ENCODE data around the gene ACVR2B. TPM values are rescaled to one million over a fixed set of nuclear protein-coding genes. Genes with fewer than 3 reads are reported as not detected.

The ACVR2B gene
- total and polyA plus RNA-seq, 10 of the 15 experiments (the other 5 are each of a cell fraction or from before 2014, with no cell fraction given): 0.27 to 2.9 (median 1.0) TPM

- Histone ChIP-seq H3K9ac (ENCODE audit: control insufficient read depth, insufficient read depth, low read length) (no peak overlapping the region), H3K27me3 (replicated peaks in 1 of 2; ENCODE audit: control insufficient read depth in 2 of 2, insufficient read depth in 2 of 2, low read length in 1 of 2) (no peaks in the 10 kb centered on the region), H3K79me2 (ENCODE audit: control insufficient read depth, insufficient read depth, low read length) (no peaks in the 10 kb centered on the region), H3K27ac (ENCODE audit: control insufficient read depth, insufficient read depth) (no peak overlapping the region), H3K4me1 (ENCODE audit: control insufficient read depth, insufficient read depth, low read length) (no peaks in the 10 kb centered on the region), H3K9me3 (replicated peaks; ENCODE audit: control insufficient read depth, insufficient read depth, low read length) (no peaks in the 10 kb centered on the region), H3K4me2 (ENCODE audit: control insufficient read depth, insufficient read depth) (no peak overlapping the region), H2AFZ (ENCODE audit: control insufficient read depth, low read depth, low read length) (no peak overlapping the region), H3K4me3 (no peak overlapping the region), H4K20me1 (ENCODE audit: control insufficient read depth, insufficient read depth) (no peaks in the 10 kb centered on the region), H3K36me3 (ENCODE audit: control insufficient read depth in 2 of 2, insufficient read depth in 2 of 2, low read length in 1 of 2) (no peaks in the 10 kb centered on the region; a peak in 2 of 4 replicates)
- 97% methylated on average over 13 of the region's 13 CpGs for WGBS (ENCODE audit: insufficient coverage, insufficient replicate concordance, low lambda C conversion rate, missing lambda C conversion rate)
- POLR2A ChIA-PET: no interaction called here
- SMC1A ChIA-PET (ENCODE audit: uncharacterized antibody, unreplicated experiment): no interaction called here
- no peak for FAIRE-seq
- DNase-seq (ENCODE audit: low read depth, low spot score): no peak
- no TSS peak for BruUV-seq (replicated peaks)
- RAD21 ChIA-PET (ENCODE audit: unreplicated experiment): interaction anchor here (0.8 kb wide), 1 partner anchor 499 kb away, joined by 3 read pairs; no protein-coding TSS in a partner anchor
- intact Hi-C loops (cut with micrococcal nuclease; ENCODE audit: unreplicated experiment) (no loop called here), in situ Hi-C loops (cut with MboI) (no loop called here)
- CTCF ChIA-PET: interaction anchor here (0.5 to 2.9 kb wide), 4 partner anchors 12 to 586 kb away, joined by 3 to 12 read pairs (median 5); no protein-coding TSS in a partner anchor
- no peak for ATAC-seq
- TF ChIP-seq, protein P1, sequence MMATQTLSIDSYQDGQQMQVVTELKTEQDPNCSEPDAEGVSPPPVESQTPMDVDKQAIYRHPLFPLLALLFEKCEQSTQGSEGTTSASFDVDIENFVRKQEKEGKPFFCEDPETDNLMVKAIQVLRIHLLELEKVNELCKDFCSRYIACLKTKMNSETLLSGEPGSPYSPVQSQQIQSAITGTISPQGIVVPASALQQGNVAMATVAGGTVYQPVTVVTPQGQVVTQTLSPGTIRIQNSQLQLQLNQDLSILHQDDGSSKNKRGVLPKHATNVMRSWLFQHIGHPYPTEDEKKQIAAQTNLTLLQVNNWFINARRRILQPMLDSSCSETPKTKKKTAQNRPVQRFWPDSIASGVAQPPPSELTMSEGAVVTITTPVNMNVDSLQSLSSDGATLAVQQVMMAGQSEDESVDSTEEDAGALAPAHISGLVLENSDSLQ (IDR thresholded peaks at IDR 0.05): no peak
- TF ChIP-seq RELB (IDR thresholded peaks at IDR 0.05; ENCODE audit: low read depth): no peak
- TF ChIP-seq EP300 (IDR thresholded peaks at IDR 0.05; ENCODE audit: borderline replicate concordance in 1 of 2, control insufficient read depth in 1 of 2, low read depth in 2 of 2, low read length in 2 of 2): no peak
- no peak for TF ChIP-seq SP1 (IDR thresholded peaks at IDR 0.05; ENCODE audit: low read depth, low read length)
- no peak for TF ChIP-seq CREB1 (IDR thresholded peaks at IDR 0.05; ENCODE audit: low read depth)
- TF ChIP-seq, protein P2, sequence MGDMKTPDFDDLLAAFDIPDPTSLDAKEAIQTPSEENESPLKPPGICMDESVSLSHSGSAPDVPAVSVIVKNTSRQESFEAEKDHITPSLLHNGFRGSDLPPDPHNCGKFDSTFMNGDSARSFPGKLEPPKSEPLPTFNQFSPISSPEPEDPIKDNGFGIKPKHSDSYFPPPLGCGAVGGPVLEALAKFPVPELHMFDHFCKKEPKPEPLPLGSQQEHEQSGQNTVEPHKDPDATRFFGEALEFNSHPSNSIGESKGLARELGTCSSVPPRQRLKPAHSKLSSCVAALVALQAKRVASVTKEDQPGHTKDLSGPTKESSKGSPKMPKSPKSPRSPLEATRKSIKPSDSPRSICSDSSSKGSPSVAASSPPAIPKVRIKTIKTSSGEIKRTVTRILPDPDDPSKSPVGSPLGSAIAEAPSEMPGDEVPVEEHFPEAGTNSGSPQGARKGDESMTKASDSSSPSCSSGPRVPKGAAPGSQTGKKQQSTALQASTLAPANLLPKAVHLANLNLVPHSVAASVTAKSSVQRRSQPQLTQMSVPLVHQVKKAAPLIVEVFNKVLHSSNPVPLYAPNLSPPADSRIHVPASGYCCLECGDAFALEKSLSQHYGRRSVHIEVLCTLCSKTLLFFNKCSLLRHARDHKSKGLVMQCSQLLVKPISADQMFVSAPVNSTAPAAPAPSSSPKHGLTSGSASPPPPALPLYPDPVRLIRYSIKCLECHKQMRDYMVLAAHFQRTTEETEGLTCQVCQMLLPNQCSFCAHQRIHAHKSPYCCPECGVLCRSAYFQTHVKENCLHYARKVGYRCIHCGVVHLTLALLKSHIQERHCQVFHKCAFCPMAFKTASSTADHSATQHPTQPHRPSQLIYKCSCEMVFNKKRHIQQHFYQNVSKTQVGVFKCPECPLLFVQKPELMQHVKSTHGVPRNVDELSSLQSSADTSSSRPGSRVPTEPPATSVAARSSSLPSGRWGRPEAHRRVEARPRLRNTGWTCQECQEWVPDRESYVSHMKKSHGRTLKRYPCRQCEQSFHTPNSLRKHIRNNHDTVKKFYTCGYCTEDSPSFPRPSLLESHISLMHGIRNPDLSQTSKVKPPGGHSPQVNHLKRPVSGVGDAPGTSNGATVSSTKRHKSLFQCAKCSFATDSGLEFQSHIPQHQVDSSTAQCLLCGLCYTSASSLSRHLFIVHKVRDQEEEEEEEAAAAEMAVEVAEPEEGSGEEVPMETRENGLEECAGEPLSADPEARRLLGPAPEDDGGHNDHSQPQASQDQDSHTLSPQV (IDR thresholded peaks at IDR 0.05): no peak
- TF ChIP-seq POLR2AphosphoS2 (IDR thresholded peaks at IDR 0.05; ENCODE audit: low read depth, low read length): no peak
- TF ChIP-seq KLF5 (IDR thresholded peaks at IDR 0.05; ENCODE audit: partially characterized antibody): no peak
- TF ChIP-seq FOS (IDR thresholded peaks at IDR 0.05; ENCODE audit: borderline replicate concordance, extremely low read depth, insufficient read length): no peak
- no peak for TF ChIP-seq SRF (IDR thresholded peaks at IDR 0.05; ENCODE audit: low read depth in 2 of 2, low read length in 2 of 2)
- TF ChIP-seq, protein P3, sequence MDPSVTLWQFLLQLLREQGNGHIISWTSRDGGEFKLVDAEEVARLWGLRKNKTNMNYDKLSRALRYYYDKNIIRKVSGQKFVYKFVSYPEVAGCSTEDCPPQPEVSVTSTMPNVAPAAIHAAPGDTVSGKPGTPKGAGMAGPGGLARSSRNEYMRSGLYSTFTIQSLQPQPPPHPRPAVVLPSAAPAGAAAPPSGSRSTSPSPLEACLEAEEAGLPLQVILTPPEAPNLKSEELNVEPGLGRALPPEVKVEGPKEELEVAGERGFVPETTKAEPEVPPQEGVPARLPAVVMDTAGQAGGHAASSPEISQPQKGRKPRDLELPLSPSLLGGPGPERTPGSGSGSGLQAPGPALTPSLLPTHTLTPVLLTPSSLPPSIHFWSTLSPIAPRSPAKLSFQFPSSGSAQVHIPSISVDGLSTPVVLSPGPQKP (IDR thresholded peaks at IDR 0.05; ENCODE audit: low read depth, low read length): no peak
- TF ChIP-seq KAT2A (conservative IDR thresholded peaks at IDR 0.05; ENCODE audit: control insufficient read depth, low read depth, low read length): no peak
Measured at GRCh38 chr3:38533285-38533976, 79.7 kb downstream of the ACVR2B start.
